Measurements from ENCODE around the gene CAMSAP2. TPM values are rescaled to one million over a fixed set of nuclear protein-coding genes. Genes with fewer than 3 reads are reported as not detected.
A peak's percentile ranks its signal among the peaks of the same experiment; 100 is the strongest.

CAMSAP2 gene
- total RNA-seq, 1 experiment from 2014 or later: 20.7 TPM

DNA sequence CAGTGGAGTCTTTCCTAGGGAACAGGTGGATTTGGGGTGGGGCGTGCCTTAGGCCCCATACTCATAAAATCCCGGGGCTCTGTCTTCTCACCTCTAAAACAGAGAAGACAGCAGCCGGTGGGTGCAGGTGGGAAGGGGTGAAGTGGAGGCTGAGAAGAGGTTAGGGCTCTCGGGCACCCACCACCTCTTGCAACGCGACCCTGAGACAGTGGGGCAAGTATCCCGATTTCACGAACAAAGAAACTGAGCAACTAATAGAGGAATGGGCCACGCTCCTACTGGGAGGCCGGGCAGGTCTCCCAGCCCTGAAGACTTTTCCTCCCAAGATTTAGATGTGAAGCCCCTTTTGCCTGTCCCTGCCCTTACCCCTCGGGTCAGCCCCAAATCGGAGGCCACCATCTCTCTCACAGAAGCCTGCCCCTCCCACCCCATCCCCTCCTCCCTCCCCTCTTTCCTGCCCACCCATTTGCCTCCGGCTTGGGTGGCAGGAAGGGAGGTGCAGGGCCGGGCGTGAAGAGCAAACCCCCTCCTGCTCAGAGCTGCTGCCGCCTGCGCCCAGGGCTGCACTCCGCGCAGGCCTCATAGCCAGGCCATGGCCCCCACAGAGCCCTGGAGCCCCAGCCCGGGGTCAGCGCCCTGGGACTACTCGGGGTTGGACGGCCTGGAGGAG lies 133.9 kb downstream of the CAMSAP2 start, which contains the start of gene GPR25 (continued):
- TF ChIP-seq ATF6 (CRISPR knock-in tag; IDR thresholded peaks at IDR 0.05) (no peak), SMAD4 (CRISPR knock-in tag; IDR thresholded peaks at IDR 0.05) (no peak), ZNF232 (CRISPR knock-in tag; IDR thresholded peaks at IDR 0.05) (no peak)

DNA sequence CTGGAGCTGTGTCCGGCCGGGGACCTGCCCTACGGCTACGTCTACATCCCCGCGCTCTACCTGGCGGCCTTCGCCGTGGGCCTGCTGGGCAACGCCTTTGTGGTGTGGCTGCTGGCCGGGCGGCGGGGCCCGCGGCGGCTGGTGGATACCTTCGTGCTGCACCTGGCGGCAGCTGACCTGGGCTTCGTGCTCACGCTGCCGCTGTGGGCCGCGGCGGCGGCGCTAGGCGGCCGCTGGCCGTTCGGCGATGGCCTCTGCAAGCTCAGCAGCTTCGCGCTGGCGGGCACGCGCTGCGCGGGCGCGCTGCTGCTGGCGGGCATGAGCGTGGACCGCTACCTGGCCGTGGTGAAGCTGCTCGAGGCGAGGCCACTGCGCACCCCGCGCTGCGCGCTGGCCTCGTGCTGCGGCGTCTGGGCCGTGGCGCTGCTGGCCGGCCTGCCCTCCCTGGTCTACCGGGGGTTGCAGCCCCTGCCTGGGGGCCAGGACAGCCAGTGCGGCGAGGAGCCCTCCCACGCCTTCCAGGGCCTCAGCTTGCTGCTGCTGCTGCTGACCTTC lies 134.5 kb downstream of the CAMSAP2 start:
- POLR2A ChIA-PET: interaction anchor here (1.1 kb wide), 1 partner anchor 15 kb away, joined by 5 read pairs; no protein-coding TSS in a partner anchor

GRCh38 chr1:200873671-200874397 lies 135.1 kb downstream of the CAMSAP2 start:
- Mint-ChIP-seq H3K36me3 (no peaks in the 10 kb centered on the region), H3K4me1 (peaks cover 20% of the 10 kb centered on the region), H3K4me3 (peak overlapping the region; percentile 54), H3K27ac (no peak overlapping the region), H3K27me3 (ENCODE audit: low read depth) (peaks cover 42% of the 10 kb centered on the region), H3K9me3 (no peaks in the 10 kb centered on the region)
- POLR2A ChIA-PET: interaction anchor here (1.0 to 1.1 kb wide), 2 partner anchors 15 to 18 kb away, joined by 5 to 8 read pairs; no protein-coding TSS in a partner anchor
- peak; percentile 48 for ATAC-seq
- CTCF ChIA-PET: interaction anchor here (0.5 to 2.2 kb wide), 14 partner anchors 9 to 349 kb away, joined by 3 to 19 read pairs (median 5); no protein-coding TSS in a partner anchor
- peak; percentile 49 for DNase-seq (ENCODE audit: low spot score)
- TF ChIP-seq ZNF219 (CRISPR knock-in tag; IDR thresholded peaks at IDR 0.05; ENCODE audit: borderline replicate concordance) (no peak), TCF7 (CRISPR knock-in tag; IDR thresholded peaks at IDR 0.05; ENCODE audit: low read depth) (no peak), ATF6 (CRISPR knock-in tag; IDR thresholded peaks at IDR 0.05) (no peak), NR2C2 (CRISPR knock-in tag; IDR thresholded peaks at IDR 0.05) (0 out of 2 replicates have a peak, but pooled peaks have one; percentile 44), SOX15 (CRISPR knock-in tag; IDR thresholded peaks at IDR 0.05) (no peak), ARID4B (CRISPR knock-in tag; IDR thresholded peaks at IDR 0.05; ENCODE audit: borderline replicate concordance) (no peak), USF2 (CRISPR knock-in tag; IDR thresholded peaks at IDR 0.05) (no peak), EMX1 (CRISPR knock-in tag; IDR thresholded peaks at IDR 0.05) (no peak), TEAD1 (CRISPR knock-in tag; IDR thresholded peaks at IDR 0.05) (no peak)

More for the DNA sequence above, 134.5 kb downstream of the CAMSAP2 start:
- Mint-ChIP-seq H3K27me3 (ENCODE audit: low read depth) (peaks cover 42% of the 10 kb centered on the region), H3K4me1 (peaks cover 20% of the 10 kb centered on the region), H3K4me3 (no peak overlapping the region), H3K36me3 (no peaks in the 10 kb centered on the region), H3K27ac (no peak overlapping the region), H3K9me3 (no peaks in the 10 kb centered on the region)
- CTCF ChIA-PET: interaction anchor here (0.5 to 2.2 kb wide), 11 partner anchors 15 to 350 kb away, joined by 3 to 19 read pairs (median 6); no protein-coding TSS in a partner anchor
- peak; percentile 28 for ATAC-seq
- peak; percentile 58 for DNase-seq (ENCODE audit: low spot score)
- TF ChIP-seq NFYB (CRISPR knock-in tag; conservative IDR thresholded peaks at IDR 0.05; ENCODE audit: low read depth) (0 out of 2 replicates have a peak, but pooled peaks have one; percentile 21), FOXP4 (CRISPR knock-in tag; IDR thresholded peaks at IDR 0.05) (no peak), ZNF232 (CRISPR knock-in tag; IDR thresholded peaks at IDR 0.05) (peak; percentile 74; the same call in 1 of the 2 replicates)
- TF ChIP-seq, protein P1, sequence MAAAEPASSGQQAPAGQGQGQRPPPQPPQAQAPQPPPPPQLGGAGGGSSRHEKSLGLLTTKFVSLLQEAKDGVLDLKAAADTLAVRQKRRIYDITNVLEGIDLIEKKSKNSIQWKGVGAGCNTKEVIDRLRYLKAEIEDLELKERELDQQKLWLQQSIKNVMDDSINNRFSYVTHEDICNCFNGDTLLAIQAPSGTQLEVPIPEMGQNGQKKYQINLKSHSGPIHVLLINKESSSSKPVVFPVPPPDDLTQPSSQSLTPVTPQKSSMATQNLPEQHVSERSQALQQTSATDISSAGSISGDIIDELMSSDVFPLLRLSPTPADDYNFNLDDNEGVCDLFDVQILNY (CRISPR knock-in tag; IDR thresholded peaks at IDR 0.05): 0 out of 2 replicates have a peak, but pooled peaks have one; percentile 64
